GM12872 (cell line): ENCODE data around the gene ARHGAP22.
A peak's percentile ranks its signal among the peaks of the same experiment; 100 is the strongest.

Source experiments
- TF ChIP-seq, protein P1 (sequence below): IDR thresholded peaks from 3 replicates; pipeline ENCODE4 v1.5.1; 2011; ENCODE audit warnings: low read depth, mild to moderate bottlenecking, low read length, moderate library complexity; ENCODE audit not compliant: insufficient read depth

Gene ARHGAP22

GRCh38 chr10:48446785-48447184, 158.1 kb downstream of the ARHGAP22 start:
- TF ChIP-seq, protein P1, sequence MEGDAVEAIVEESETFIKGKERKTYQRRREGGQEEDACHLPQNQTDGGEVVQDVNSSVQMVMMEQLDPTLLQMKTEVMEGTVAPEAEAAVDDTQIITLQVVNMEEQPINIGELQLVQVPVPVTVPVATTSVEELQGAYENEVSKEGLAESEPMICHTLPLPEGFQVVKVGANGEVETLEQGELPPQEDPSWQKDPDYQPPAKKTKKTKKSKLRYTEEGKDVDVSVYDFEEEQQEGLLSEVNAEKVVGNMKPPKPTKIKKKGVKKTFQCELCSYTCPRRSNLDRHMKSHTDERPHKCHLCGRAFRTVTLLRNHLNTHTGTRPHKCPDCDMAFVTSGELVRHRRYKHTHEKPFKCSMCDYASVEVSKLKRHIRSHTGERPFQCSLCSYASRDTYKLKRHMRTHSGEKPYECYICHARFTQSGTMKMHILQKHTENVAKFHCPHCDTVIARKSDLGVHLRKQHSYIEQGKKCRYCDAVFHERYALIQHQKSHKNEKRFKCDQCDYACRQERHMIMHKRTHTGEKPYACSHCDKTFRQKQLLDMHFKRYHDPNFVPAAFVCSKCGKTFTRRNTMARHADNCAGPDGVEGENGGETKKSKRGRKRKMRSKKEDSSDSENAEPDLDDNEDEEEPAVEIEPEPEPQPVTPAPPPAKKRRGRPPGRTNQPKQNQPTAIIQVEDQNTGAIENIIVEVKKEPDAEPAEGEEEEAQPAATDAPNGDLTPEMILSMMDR, result no peak

DNA sequence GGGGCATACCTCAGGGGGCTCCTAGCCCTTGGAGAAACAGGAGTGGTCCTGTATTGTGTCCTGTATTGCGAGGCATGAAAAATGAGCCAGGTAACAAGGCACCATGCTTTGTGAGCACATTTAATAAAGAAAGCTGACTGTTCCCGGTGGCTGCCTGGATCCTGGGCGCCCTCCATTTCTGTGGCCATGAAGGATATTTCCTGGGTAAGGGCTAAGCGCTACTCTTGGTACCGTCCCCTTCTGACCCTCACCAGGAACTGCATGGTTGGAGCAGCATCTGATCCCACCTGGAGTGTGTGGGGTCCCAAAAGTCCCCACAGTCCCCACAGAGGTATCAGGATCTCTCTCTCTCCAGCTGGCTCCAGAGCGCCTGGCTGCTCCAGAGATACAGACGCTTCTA, 158.9 kb downstream of the ARHGAP22 start:
- TF ChIP-seq, protein P1, result no peak

- TF ChIP-seq, protein P1, result no peak
Observed at GRCh38 chr10:48444861-48445841, 159.7 kb downstream of the ARHGAP22 start.

DNA sequence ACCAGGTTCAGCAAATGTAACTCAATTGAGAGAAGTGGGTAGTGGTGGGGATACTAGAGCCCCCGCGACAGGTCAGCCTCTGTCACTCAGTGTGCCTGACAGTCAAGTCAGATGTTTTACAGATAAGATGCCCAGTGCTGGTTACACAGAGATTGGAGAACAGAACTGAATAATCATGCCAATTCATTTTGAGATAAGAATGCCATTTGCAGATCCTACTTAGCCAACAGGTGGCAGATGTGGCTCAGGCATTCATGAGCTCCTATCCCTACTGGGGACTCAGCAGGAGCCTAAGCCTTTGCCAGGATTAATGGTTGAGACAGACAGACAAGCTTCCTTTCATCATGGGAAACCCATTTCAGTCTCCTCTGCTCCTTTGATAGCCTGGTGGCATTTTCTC, 160.6 kb downstream of the ARHGAP22 start:
- TF ChIP-seq, protein P1, result peak; percentile 17; the same call in 1 of the 3 replicates

DNA sequence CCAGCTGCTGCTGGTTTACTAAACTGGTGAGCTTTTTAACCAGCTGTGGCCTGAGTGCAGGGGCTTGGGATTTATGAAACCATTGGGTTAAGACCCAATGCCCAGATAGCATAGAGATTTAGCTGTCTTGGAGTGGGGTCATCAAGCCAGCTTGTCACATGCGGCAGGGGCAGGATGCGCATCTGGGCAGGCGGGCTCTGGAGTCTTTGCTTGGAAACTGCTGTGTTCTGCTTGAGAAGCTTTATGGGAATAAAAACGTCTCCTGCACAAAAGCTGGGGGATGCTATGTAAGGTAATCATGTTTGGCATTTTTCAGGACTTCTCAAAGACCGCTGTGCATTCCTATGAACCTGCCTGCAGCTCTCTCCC, 162.1 kb downstream of the ARHGAP22 start:
- TF ChIP-seq, protein P1, result no peak

- TF ChIP-seq, protein P1, result no peak
Observed at GRCh38 chr10:48442090-48442808, 162.6 kb downstream of the ARHGAP22 start.

GRCh38 chr10:48440771-48441170, 164.1 kb downstream of the ARHGAP22 start:
- TF ChIP-seq, protein P1, result no peak
